HG03469 (cell line): Measurements from ENCODE around the gene ST6GALNAC6.
A peak's percentile ranks its signal among the peaks of the same experiment; 100 is the strongest.

Experiments used
- ATAC-seq: cut with Tn5 transposase; IDR thresholded peaks from one replicate; pipeline ENCODE4 v1.9.1; 2021; ENCODE audit warnings: mild to moderate bottlenecking, moderate library complexity, moderate number of reproducible peaks; ENCODE audit not compliant: unreplicated experiment

ST6GALNAC6 gene

GRCh38 chr9:127917603-127918002 is 18.2 kb upstream of the ST6GALNAC6 start:
- no peak for ATAC-seq

GRCh38 chr9:127916720-127917581 is 17.5 kb upstream of the ST6GALNAC6 start, which contains the start of gene ST6GALNAC4:
ST6GALNAC4 (minus strand) TSS chr9:127917041; CDS start chr9:127916419, 622 bp downstream.
- peak; percentile 34 for ATAC-seq

- no peak for ATAC-seq
These were observed 16.7 kb upstream of the ST6GALNAC6 start for GRCh38 chr9:127915801-127916719.

- no peak for ATAC-seq
These were observed 15.9 kb upstream of the ST6GALNAC6 start for GRCh38 chr9:127915325-127915752.

- ATAC-seq: no peak
These were observed 14.3 kb upstream of the ST6GALNAC6 start for GRCh38 chr9:127913682-127914081.

GRCh38 chr9:127912882-127913281 is 13.5 kb upstream of the ST6GALNAC6 start:
- no peak for ATAC-seq

- ATAC-seq: no peak
These were observed 12.9 kb upstream of the ST6GALNAC6 start for GRCh38 chr9:127912296-127912695.

GRCh38 chr9:127910613-127911205 is 11.3 kb upstream of the ST6GALNAC6 start:
- no peak for ATAC-seq

GRCh38 chr9:127909839-127910273 is 10.5 kb upstream of the ST6GALNAC6 start:
- ATAC-seq: no peak

GRCh38 chr9:127908660-127908926 is 9.2 kb upstream of the ST6GALNAC6 start:
- ATAC-seq: no peak

GRCh38 chr9:127907867-127908659 is 8.7 kb upstream of the ST6GALNAC6 start:
- ATAC-seq: no peak

GRCh38 chr9:127905788-127906191 is 6.4 kb upstream of the ST6GALNAC6 start:
- ATAC-seq: no peak

- ATAC-seq: no peak
These were observed 5.8 kb upstream of the ST6GALNAC6 start for GRCh38 chr9:127905004-127905728.

GRCh38 chr9:127904561-127905003 is 5.2 kb upstream of the ST6GALNAC6 start:
- ATAC-seq: no peak

- no peak for ATAC-seq
These were observed 4.4 kb upstream of the ST6GALNAC6 start for GRCh38 chr9:127903557-127904475.

GRCh38 chr9:127898433-127899127 is 823 bp downstream of the ST6GALNAC6 start:
- no peak for ATAC-seq

- ATAC-seq: no peak
These were observed 2.2 kb downstream of the ST6GALNAC6 start for GRCh38 chr9:127897193-127897692.
